Measurements from ENCODE around the gene SNX7.

The SNX7 gene, protein sequence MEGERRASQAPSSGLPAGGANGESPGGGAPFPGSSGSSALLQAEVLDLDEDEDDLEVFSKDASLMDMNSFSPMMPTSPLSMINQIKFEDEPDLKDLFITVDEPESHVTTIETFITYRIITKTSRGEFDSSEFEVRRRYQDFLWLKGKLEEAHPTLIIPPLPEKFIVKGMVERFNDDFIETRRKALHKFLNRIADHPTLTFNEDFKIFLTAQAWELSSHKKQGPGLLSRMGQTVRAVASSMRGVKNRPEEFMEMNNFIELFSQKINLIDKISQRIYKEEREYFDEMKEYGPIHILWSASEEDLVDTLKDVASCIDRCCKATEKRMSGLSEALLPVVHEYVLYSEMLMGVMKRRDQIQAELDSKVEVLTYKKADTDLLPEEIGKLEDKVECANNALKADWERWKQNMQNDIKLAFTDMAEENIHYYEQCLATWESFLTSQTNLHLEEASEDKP

DNA sequence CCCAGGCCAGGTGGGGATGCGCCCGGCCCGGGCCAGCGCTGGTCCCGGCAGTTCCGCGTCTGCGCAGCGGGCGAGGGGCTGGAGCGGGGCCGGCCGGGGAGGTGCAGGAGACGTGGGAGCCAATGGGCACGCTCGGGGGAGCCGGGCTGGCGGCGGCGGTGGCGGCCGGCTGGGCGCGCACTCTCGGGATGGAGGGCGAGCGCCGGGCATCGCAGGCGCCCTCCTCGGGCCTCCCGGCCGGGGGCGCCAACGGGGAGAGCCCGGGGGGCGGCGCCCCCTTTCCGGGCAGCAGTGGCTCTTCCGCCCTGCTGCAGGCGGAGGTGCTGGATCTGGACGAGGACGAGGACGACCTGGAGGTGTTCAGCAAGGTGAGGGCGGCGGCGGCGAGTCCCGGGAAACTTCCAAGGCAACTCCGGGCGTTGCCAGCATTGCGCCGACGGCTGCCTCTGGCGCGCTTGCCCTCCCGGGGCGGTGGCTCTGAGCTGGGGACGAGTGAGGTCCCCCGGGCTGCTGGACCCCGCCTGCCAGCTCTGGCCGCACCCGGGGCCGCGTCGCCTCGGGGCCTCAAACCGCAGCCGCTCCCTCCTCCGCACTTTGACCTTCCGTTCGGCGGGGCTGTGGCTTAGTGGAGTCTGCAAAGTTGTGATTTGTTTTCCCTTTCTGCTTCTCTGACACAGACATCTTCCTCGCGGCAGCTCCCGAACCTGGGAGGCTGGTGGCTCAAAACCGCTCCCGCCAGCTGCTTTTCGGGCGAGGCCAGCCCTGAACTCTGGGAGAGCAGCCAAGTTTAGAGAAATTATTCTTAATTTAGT, at the start of gene SNX7:
SNX7 (plus strand) TSS at position 178 of the 812 bp plus-strand sequence; CDS start at position 189, 11 bp downstream.
- FAIRE-seq, result no peak

- no peak for FAIRE-seq
These were observed 24.2 kb upstream of the SNX7 start for GRCh38 chr1:98637316-98637715.

DNA sequence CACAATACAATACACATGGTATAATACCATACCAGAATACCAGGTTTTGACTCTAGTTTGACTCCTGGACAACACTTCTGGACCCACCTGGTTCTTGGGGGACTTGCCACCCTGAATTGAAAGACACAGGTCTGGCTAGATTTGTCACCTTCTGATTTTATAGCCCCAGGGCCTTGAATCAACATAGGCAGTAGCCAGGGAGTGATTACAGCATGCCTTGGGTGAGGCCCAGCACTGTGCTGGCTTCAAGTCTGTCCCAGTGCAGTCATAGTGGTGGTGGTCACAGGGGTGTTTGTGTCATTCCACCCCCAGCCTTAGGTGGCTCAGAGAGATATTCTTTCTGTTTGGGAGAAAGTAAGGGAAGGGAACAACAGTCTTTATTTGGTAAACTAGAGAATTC, 23.3 kb upstream of the SNX7 start:
- FAIRE-seq, result no peak

DNA sequence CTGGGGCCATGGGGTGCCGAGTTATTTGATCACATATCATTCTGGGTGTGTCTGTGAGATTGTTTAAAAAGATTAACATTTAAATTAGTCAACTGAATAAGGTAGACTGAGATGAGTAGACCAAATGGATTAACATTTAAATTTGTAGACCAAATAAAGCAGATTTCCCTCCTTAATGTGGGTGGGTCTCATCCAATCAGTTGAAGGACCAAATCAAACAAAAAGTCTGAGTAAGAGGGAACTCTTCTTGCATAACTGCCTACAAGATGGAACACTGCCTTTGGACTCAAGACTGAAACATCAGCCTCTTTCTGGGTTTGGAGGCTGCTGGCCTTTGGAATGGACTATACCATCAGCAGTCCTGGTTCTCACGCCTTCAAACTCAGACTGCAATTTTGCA, 17.0 kb upstream of the SNX7 start:
- FAIRE-seq, result no peak

DNA sequence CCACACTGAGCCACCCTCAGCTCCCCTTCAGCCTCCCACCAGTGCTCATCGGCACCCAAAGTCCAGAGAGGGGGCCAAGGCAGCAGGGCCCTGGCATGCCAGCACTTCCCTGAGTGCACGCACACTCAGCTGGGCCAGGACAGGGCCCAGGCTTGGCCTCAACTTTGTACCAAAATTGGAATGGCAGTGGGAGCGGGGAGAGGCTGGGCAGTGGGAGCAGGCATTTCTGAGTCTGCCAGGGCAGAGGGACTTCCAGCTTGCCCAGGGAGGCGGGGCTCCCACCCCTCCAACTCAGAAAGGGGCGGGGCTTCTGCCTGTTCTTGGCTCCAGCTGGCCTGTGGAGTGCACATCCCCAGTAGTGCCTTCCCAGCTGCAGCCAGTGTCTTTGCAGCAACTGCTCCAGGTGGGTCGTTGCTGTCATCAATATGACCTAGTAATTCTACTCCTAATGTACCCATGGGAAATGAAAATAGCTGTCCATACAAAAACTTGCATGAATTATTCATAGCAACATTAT, 10.3 kb upstream of the SNX7 start:
- FAIRE-seq, result no peak

DNA sequence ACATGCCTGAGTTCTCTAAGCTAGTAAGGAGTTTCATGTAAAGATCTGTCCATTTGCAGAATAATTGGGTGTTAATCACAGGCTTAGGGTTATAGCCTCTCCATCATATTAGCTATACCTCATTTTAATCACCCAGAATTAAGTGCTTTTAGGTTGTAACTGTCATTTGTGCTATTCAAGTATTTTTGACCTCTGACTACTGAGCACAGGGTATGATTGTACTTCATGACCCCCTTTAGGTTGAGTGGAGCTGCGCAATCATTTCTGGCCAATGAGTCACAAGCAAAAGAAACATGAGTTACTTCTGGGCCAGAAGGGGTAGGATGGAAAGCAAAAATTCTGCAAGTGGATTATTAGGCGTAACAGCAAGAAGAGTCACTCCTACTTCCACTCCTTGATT, 8.4 kb upstream of the SNX7 start:
- FAIRE-seq, result no peak

- FAIRE-seq, result no peak
These were observed 1.6 kb upstream of the SNX7 start for GRCh38 chr1:98659879-98660278.

DNA sequence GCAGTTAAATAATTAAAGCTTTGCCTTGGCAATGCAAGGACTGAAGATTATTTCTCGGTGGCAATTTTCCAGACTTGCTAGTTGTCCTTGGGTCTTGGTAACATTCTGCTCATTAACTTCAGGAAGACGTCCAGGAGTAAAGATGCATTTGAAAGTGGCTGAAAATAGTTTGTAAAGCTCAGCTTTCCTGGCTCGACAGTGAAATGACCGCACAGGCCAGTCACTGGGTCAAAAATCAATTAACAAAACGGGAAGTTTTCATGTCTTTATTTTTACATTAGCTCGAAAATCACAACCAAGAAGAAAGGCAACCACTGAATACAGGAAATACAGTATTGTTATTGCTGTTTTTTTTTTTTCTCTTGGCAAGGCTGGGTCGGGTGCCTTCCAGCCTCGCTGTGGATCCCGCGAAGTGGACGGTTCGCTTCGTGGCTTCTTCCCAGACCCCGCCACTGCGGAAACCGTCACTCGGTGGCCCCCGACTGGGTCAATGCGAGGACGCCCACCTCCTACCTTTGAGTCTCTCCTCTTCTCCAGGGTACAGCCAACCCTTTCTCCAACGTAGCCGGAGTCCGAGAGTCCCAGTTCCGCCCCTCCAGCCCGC, 479 bp upstream of the SNX7 start:
- FAIRE-seq, result no peak

- FAIRE-seq, result no peak
These were observed 792 bp downstream of the SNX7 start for GRCh38 chr1:98662356-98662670.

DNA sequence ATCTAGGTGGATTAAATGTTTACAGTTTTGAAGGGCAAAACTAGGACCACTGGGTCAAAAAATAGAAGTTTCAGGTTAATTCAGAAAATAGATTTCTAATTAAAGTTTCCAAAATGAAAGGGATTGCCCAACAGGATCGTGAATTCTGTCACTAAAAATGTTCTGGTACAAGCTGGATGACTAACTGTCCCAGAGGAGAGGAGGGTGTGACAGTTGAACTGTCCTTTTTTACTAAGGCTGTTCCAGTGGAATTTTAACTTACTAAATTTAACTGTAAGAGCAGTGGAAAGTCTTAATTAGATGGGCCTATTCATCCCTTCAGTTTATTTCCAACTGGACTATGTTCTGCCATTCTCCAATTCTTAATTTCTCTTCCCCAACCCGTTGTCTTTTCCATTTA, 7.2 kb downstream of the SNX7 start:
- FAIRE-seq, result no peak

DNA sequence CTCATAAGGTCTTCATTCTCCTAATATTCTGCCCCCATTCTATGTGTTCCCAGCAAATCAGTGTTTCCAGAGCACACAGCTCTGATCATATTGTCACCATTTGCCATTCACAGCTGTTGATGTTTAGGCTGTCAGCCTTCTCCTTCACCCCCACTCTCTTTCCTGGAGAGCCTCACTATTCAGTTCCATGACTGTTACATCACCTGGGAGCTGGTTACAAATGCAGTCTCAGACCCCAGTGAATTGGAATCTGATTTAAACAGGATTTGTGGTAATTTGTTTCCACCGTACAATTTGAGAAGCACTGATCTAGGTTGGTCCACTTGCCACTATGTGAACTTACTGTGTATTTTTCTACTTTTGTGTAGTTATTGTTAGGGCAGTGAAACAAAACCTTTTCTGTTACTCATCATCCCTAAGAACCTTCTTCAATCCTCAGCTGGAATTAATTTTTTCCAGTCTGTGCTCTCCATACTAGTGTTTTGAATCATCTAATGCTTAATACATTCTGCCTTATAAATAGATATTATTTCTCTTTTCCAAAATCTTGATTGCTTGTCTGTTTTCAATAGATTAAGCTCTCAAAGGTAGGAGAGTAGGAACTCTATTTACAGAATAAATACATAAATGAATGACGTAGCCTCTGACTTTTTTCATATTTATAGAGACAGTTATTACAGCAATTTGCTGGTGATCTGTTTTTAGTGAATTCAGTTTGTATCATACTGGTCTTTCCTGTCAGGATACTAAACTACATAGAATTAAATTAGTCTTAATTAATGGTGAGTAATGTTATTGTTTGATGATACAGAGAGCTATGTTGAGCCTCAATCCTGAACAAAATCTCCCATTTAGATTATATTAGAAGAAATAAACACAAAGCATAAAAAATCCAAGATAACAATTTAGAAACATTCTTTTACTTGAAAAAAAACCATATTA, 8.1 kb downstream of the SNX7 start:
- FAIRE-seq, result no peak

DNA sequence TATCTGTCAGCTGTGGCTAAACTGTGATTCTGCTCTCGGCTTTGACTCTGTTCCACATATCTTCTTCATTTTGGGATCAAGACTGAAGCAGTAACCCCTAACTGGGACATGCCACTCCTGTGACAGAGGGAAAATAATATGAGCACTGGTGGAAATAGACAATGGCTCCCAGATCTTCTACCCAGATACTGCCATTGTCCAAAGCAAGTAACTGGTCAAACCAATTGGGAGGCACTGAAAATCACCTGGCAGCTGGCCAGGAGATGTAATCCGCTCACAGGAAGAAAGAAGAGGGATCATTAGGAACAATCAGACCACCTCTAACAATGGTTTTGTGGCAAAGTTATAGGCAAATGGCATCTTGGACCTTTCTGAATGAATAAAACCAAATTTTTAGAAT, 10.7 kb downstream of the SNX7 start:
- no peak for FAIRE-seq

DNA sequence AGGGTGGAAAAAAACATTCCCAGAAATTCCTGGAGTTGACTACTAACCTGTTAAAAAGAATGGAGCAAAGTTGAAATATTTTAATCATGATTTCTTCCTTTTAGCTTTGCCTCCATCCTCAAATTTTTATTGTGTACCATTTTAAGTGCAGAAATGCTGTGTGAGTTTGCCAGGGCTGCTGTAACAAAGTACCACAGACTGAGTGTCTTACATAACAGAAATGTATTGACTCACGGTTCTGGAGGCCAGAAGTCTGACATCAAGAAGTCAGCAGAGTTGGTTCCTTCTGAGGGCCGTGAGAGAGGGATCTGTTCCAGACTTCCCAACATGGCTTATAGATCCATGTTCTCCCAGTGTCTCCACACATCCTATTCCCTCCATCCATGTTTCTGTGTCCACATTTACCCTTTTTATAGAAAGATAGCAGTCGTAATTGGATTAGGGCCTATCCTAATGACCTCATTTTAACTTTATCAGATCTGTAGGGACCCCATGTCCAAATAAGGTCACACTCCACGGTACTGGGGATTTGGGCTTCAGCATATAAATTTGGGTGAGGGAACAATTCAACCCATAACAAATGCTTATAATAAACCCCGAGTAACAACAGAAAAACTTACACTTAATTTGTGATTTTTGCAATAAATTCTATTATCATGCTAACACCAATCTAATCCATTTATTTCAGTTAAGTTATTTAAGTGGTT, 12.7 kb downstream of the SNX7 start:
- FAIRE-seq, result no peak

DNA sequence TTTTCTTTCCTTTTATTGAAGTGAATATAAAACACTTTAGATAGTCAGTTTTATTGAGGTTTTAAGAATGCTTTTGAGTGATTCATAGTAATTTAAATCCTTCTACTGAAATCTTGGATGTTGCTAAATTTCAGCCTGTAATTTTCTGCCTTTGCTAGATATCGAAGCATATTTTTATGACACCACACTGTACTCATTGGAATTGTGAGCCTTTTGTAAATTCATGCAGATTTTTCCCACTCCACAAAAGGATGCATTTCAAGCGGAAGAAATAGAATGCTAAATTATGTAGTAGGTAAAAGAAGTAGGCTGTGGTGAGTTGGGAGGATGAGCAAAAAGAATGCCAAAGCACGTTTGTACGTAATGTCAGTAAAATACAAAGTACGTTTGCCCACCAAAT, 13.8 kb downstream of the SNX7 start:
- no peak for FAIRE-seq

DNA sequence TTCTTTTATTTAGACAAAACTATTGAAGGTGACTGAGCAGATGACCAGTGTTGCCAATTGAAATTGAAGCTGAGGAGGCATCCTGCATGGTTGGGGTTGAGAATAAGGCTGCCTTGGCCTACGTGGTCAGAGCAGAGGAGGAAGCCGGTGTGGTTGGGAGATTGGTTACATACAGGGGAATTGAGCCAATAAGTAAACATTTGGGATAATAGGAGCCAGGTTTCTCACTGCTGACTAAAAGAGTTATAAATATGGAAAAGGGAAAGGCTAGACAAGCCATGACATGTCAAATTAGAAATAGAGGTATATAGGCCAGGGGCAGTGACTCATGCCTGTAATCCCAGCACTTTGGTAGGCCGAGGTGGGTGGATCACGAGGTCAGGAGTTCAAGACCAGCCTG, 15.8 kb downstream of the SNX7 start:
- no peak for FAIRE-seq

GRCh38 chr1:98681812-98682211, 20.3 kb downstream of the SNX7 start:
- FAIRE-seq, result no peak

- FAIRE-seq, result no peak
These were observed 26.7 kb downstream of the SNX7 start for GRCh38 chr1:98688110-98688739.

DNA sequence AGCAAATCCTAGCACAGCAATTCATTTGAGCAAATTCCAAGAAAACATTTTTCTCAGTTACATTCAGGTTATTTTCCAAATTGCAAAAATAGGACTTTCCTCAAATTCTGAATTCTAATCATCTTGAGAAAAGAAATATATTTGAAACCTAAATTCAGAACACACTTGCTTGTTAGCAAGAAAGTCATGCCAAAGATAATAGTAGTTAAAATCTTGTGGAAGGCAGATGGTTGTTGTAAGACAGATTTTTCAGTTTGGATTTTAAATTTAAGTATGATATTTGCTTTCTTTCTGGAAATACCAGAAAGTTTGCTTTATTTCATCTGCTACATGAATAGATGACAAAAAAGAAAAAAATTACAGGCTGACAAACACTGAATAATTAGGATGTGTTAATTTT, 29.1 kb downstream of the SNX7 start:
- FAIRE-seq, result no peak

DNA sequence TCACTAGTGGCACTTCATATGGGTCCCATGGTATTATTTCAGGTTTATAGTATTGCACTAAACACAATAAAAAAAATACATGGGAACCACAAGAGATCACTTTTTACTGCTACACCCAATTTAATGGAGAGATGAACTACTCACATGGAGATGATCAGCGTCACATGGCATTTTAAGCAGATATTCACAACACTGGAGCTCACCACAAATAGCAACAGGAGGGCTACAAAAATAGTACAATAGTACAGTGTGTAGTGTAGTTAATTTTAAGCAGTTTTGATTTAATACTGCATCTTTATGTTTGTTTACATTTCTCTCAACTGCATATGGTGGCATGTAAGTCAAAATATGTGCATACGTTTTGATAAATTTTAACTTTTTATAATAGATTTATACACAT, 31.0 kb downstream of the SNX7 start:
- no peak for FAIRE-seq

DNA sequence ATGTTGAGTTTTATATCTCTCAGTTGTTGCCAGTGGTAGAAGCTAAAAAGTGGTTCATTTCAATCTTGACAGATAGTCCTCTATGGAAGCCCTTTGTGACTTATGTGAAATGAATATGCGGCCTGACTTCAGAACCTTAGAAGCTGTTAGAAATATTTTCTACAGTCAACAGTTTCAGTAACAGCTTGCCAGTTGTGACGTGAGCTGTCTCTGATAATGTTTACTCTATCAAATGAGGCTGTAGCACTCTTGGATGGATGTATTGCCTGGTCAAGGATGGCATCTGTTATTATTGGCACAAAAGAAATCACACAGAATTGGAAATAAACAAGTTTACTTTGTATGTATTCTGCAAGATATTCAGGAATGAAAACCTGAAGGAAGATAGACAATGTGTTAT, 31.9 kb downstream of the SNX7 start:
- peak; percentile 92 for FAIRE-seq

GRCh38 chr1:98696077-98696476, 34.6 kb downstream of the SNX7 start:
- no peak for FAIRE-seq
